Liver (tissue), 3 donors: Measurements from ENCODE around the gene PRCD.
A peak's percentile ranks its signal among the peaks of the same experiment; 100 is the strongest.

Source experiments
- FOXA1 ChIP-seq: IDR thresholded peaks from 2 replicates; pipeline ENCODE4 v1.6.1; 2016; ENCODE audit warnings: antibody characterized with exemption
- GABPA ChIP-seq, 2 donors: IDR thresholded peaks in 1 of 2; conservative IDR thresholded peaks in 1 of 2; 2 replicates each; pipeline ENCODE4 v1.6.1; 2016; ENCODE audit warnings: antibody characterized with exemption in 2 of 2, mild to moderate bottlenecking in 1 of 2, moderate library complexity in 1 of 2
- JUND ChIP-seq, 2 donors: IDR thresholded peaks; 2 replicates each; pipeline ENCODE4 v1.6.1; 2016; ENCODE audit warnings: antibody characterized with exemption in 2 of 2
- MAX ChIP-seq: IDR thresholded peaks from 2 replicates; pipeline ENCODE4 v1.6.1; 2016; ENCODE audit warnings: antibody characterized with exemption
- RAD21 ChIP-seq, 2 donors: IDR thresholded peaks; 2 replicates each; pipeline ENCODE4 v1.6.1; 2016; ENCODE audit warnings: antibody characterized with exemption in 2 of 2, mild to moderate bottlenecking in 2 of 2
- SP1 ChIP-seq: IDR thresholded peaks from 2 replicates; pipeline ENCODE4 v1.6.1; 2018; ENCODE audit warnings: antibody characterized with exemption, mild to moderate bottlenecking
- TAF1 ChIP-seq: conservative IDR thresholded peaks from 2 replicates; pipeline ENCODE4 v1.6.1; 2016; ENCODE audit warnings: antibody characterized with exemption, mild to moderate bottlenecking
- YY1 ChIP-seq: IDR thresholded peaks from 2 replicates; pipeline ENCODE4 v1.6.1; 2016; ENCODE audit warnings: antibody characterized with exemption, mild to moderate bottlenecking
- ZBTB33 ChIP-seq: IDR thresholded peaks from 2 replicates; pipeline ENCODE4 v1.6.1; 2016; ENCODE audit warnings: antibody characterized with exemption
- TF ChIP-seq, protein P1 (sequence below): fragments of 150-350 bp; IDR thresholded peaks from 2 replicates; pipeline ENCODE4 v1.5.1; 2017; ENCODE audit warnings: improper control_type of control experiment, low read depth, low read length; ENCODE audit not compliant: missing input control
- TF ChIP-seq, protein P2 (sequence below): IDR thresholded peaks from 2 replicates; pipeline ENCODE4 v1.6.1; 2016; ENCODE audit warnings: antibody characterized with exemption, mild to moderate bottlenecking
- TF ChIP-seq, protein P3 (sequence below): IDR thresholded peaks from 2 replicates; pipeline ENCODE4 v1.6.1; 2016; ENCODE audit warnings: antibody characterized with exemption
- donor health status: healthy.
- donor health status: healthy.

GRCh38 chr17:76497979-76498875 is 41.6 kb upstream of the PRCD start:
- TF ChIP-seq JUND (IDR thresholded peaks at IDR 0.05), result no peak
- TF ChIP-seq TAF1, result peak; percentile 42
- no peak for TF ChIP-seq MAX
- TF ChIP-seq GABPA (IDR thresholded peaks at IDR 0.05 in 1 of 2, conservative IDR thresholded peaks at IDR 0.05 in 1 of 2), result peak in 1 of 2 donors; percentile 21
- peak in 1 of 2 donors; percentile 21 for TF ChIP-seq RAD21 (IDR thresholded peaks at IDR 0.05)
- TF ChIP-seq, protein P1, sequence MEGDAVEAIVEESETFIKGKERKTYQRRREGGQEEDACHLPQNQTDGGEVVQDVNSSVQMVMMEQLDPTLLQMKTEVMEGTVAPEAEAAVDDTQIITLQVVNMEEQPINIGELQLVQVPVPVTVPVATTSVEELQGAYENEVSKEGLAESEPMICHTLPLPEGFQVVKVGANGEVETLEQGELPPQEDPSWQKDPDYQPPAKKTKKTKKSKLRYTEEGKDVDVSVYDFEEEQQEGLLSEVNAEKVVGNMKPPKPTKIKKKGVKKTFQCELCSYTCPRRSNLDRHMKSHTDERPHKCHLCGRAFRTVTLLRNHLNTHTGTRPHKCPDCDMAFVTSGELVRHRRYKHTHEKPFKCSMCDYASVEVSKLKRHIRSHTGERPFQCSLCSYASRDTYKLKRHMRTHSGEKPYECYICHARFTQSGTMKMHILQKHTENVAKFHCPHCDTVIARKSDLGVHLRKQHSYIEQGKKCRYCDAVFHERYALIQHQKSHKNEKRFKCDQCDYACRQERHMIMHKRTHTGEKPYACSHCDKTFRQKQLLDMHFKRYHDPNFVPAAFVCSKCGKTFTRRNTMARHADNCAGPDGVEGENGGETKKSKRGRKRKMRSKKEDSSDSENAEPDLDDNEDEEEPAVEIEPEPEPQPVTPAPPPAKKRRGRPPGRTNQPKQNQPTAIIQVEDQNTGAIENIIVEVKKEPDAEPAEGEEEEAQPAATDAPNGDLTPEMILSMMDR, result no peak
- peak; percentile 39 for TF ChIP-seq YY1
- no peak for TF ChIP-seq ZBTB33
- TF ChIP-seq, protein P2, sequence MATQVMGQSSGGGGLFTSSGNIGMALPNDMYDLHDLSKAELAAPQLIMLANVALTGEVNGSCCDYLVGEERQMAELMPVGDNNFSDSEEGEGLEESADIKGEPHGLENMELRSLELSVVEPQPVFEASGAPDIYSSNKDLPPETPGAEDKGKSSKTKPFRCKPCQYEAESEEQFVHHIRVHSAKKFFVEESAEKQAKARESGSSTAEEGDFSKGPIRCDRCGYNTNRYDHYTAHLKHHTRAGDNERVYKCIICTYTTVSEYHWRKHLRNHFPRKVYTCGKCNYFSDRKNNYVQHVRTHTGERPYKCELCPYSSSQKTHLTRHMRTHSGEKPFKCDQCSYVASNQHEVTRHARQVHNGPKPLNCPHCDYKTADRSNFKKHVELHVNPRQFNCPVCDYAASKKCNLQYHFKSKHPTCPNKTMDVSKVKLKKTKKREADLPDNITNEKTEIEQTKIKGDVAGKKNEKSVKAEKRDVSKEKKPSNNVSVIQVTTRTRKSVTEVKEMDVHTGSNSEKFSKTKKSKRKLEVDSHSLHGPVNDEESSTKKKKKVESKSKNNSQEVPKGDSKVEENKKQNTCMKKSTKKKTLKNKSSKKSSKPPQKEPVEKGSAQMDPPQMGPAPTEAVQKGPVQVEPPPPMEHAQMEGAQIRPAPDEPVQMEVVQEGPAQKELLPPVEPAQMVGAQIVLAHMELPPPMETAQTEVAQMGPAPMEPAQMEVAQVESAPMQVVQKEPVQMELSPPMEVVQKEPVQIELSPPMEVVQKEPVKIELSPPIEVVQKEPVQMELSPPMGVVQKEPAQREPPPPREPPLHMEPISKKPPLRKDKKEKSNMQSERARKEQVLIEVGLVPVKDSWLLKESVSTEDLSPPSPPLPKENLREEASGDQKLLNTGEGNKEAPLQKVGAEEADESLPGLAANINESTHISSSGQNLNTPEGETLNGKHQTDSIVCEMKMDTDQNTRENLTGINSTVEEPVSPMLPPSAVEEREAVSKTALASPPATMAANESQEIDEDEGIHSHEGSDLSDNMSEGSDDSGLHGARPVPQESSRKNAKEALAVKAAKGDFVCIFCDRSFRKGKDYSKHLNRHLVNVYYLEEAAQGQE, result no peak
- TF ChIP-seq, protein P3, sequence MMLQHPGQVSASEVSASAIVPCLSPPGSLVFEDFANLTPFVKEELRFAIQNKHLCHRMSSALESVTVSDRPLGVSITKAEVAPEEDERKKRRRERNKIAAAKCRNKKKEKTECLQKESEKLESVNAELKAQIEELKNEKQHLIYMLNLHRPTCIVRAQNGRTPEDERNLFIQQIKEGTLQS, result no peak
- peak; percentile 81 for TF ChIP-seq SP1
- TF ChIP-seq FOXA1, result no peak
